ENCODE results near the gene GANAB. TPM values are rescaled to one million over a fixed set of nuclear protein-coding genes. Genes with fewer than 3 reads are reported as not detected.

The GANAB gene
- total RNA-seq, 1 donor from 2014 or later: 359 TPM

- Mint-ChIP-seq H3K27me3 (ENCODE audit: low read depth) (no peaks in the 10 kb centered on the region), H3K27ac (ENCODE audit: unreplicated experiment) (peak overlapping the region; percentile 98), H3K4me1 (ENCODE audit: low read depth) (peaks cover 52% of the 10 kb centered on the region), H3K36me3 (ENCODE audit: low read depth) (peaks cover 24% of the 10 kb centered on the region), H3K9me3 (ENCODE audit: low read depth) (no peaks in the 10 kb centered on the region), H3K4me3 (ENCODE audit: unreplicated experiment) (peak overlapping the region; percentile 99)
- peak; percentile 92 for DNase-seq (ENCODE audit: low spot score)
- TF ChIP-seq CTCF (IDR thresholded peaks at IDR 0.05): no peak
Observed at GRCh38 chr11:62575156-62575555, 71.3 kb downstream of the GANAB start.

Other genes starting within 250 kb of the GANAB start
- gene SCGB1A1, start 227.6 kb downstream of the GANAB start, total RNA-seq: not detected in 3 replicates
- gene AHNAK, start 99.8 kb downstream of the GANAB start, total RNA-seq: 476 to 526 TPM (median 514 TPM) in 3 replicates
- gene EEF1G, start 72.7 kb downstream of the GANAB start, total RNA-seq: 1,000 to 1,202 TPM (median 1,017 TPM) in 3 replicates
- gene TUT1, start 55.1 kb downstream of the GANAB start, total RNA-seq: 9.6 to 15.2 TPM (median 11.8 TPM) in 3 replicates
- gene MTA2, start 44.7 kb downstream of the GANAB start, total RNA-seq: 81.7 to 89.3 TPM (median 83.0 TPM) in 3 replicates
- gene EML3, start 33.8 kb downstream of the GANAB start, total RNA-seq: 55.2 to 76.6 TPM (median 58.9 TPM) in 3 replicates
- 2.4 to 5.8 TPM (median 3.5 TPM) in 3 replicates for gene ROM1, start 33.4 kb downstream of the GANAB start, total RNA-seq
- 35.3 to 40.1 TPM (median 37.7 TPM) in 3 replicates for gene B3GAT3, start 24.6 kb downstream of the GANAB start, total RNA-seq
- 17.0 to 18.1 TPM (median 17.2 TPM) in 3 replicates for gene INTS5, start 6.7 kb upstream of the GANAB start, total RNA-seq
- gene C11orf98, start 18.6 kb upstream of the GANAB start, total RNA-seq: 39.0 to 61.1 TPM (median 47.5 TPM) in 3 replicates
- 7.8 to 8.4 TPM (median 8.4 TPM) in 3 replicates for gene CSKMT, start 18.7 kb upstream of the GANAB start, total RNA-seq
- 4.8 to 5.7 TPM (median 5.5 TPM) in 3 replicates for gene UQCC3, start 25.1 kb upstream of the GANAB start, total RNA-seq
- 2.8 to 8.3 TPM (median 4.2 TPM) in 3 replicates for gene LBHD1, start 25.7 kb upstream of the GANAB start, total RNA-seq
- gene UBXN1, start 32.5 kb upstream of the GANAB start, total RNA-seq: 72.0 to 82.2 TPM (median 81.6 TPM) in 3 replicates
- gene LRRN4CL, start 42.9 kb upstream of the GANAB start, total RNA-seq: 0.20 to 0.51 TPM (median 0.21 TPM) in 3 replicates
- 36.6 to 76.0 TPM (median 43.2 TPM) in 3 replicates for gene BSCL2, start 60.8 kb upstream of the GANAB start, total RNA-seq
- gene GNG3, start 61.1 kb upstream of the GANAB start, total RNA-seq: not detected in 3 replicates
- gene HNRNPUL2, start 80.8 kb upstream of the GANAB start, total RNA-seq: 43.6 to 53.8 TPM (median 45.6 TPM) in 3 replicates
- 33.0 to 36.8 TPM (median 36.7 TPM) in 3 replicates for gene TTC9C, start 81.9 kb upstream of the GANAB start, total RNA-seq
- gene ZBTB3, start 107.5 kb upstream of the GANAB start, total RNA-seq: 10.2 to 13.0 TPM (median 11.3 TPM) in 3 replicates
- 75.9 to 77.8 TPM (median 77.0 TPM) in 3 replicates for gene POLR2G, start 115.0 kb upstream of the GANAB start, total RNA-seq
- 18.8 to 31.0 TPM (median 21.4 TPM) in 3 replicates for gene TAF6L, start 124.8 kb upstream of the GANAB start, total RNA-seq
- 29.4 to 44.9 TPM (median 35.1 TPM) in 3 replicates for gene TMEM179B, start 140.8 kb upstream of the GANAB start, total RNA-seq
- gene TMEM223, start 145.4 kb upstream of the GANAB start, total RNA-seq: 11.4 to 16.2 TPM (median 14.7 TPM) in 3 replicates
- 51.3 to 69.5 TPM (median 52.4 TPM) in 3 replicates for gene NXF1, start 158.8 kb upstream of the GANAB start, total RNA-seq
- gene STX5, start 185.4 kb upstream of the GANAB start, total RNA-seq: 44.0 to 52.2 TPM (median 45.5 TPM) in 3 replicates
- gene TEX54, start 186.2 kb upstream of the GANAB start, total RNA-seq: 0.65 TPM in 1 of 3 replicates, not detected in the others
- gene WDR74, start 193.0 kb upstream of the GANAB start, total RNA-seq: 26.4 to 27.9 TPM (median 27.3 TPM) in 3 replicates
- 125 to 380 TPM (median 374 TPM) in 3 replicates for gene SLC3A2, start 234.3 kb upstream of the GANAB start, total RNA-seq